Thymus (tissue), 14 donors: ENCODE results near the gene IGLON5. TPM values are rescaled to one million over a fixed set of nuclear protein-coding genes. Genes with fewer than 3 reads are reported as not detected.

Experiments
- DNase-seq, 9 donors: peaks; one replicate each; pipeline ENCODE4 v3.0.0-alpha.2; 2013; ENCODE audit warnings: low spot score in 9 of 9, low read depth in 6 of 9, missing footprints in 1 of 9
- H3K27ac ChIP-seq, 2 donors: one replicate each; pipeline ENCODE4 v1.5.1; 2013; ENCODE audit warnings: control low read depth in 1 of 2, low read depth in 1 of 2, low read length in 1 of 2, mild to moderate bottlenecking in 1 of 2, moderate library complexity in 1 of 2
- H3K27me3 ChIP-seq, 2 donors: one replicate each; pipeline ENCODE4 v1.5.1; 2013; ENCODE audit warnings: low read length in 1 of 2; ENCODE audit not compliant: control insufficient read depth in 2 of 2, insufficient read depth in 1 of 2
- H3K36me3 ChIP-seq, 2 donors: one replicate each; pipeline ENCODE4 v1.5.1; 2013; ENCODE audit warnings: low read length in 1 of 2, mild to moderate bottlenecking in 1 of 2, moderate library complexity in 1 of 2; ENCODE audit not compliant: control insufficient read depth in 2 of 2, insufficient read depth in 2 of 2
- H3K4me1 ChIP-seq, 2 donors: one replicate each; pipeline ENCODE4 v1.5.1; 2013; ENCODE audit warnings: low read length in 2 of 2; ENCODE audit not compliant: control insufficient read depth in 2 of 2, insufficient read depth in 2 of 2
- H3K4me3 ChIP-seq, 2 donors: one replicate each; pipeline ENCODE4 v1.5.1; 2013; ENCODE audit warnings: low read length in 2 of 2, control low read depth in 1 of 2, mild to moderate bottlenecking in 1 of 2
- H3K9me3 ChIP-seq, 2 donors: one replicate each; pipeline ENCODE4 v1.5.1; 2013; ENCODE audit warnings: low read length in 1 of 2, mild to moderate bottlenecking in 1 of 2; ENCODE audit not compliant: control insufficient read depth in 2 of 2, insufficient read depth in 1 of 2
- WGBS: extraction: QIAGEN DNeasy Blood & Tissue Kit; methylation state at CpG from one replicate; pipeline ENCODE4 v1.1.7; 2013; 5-methylcytosine and 5-hydroxymethylcytosine counted together
- long read RNA-seq, 10 donors: transcript quantifications; one replicate each; lab custom pipeline, GENCODE V29; 2026
- polyA plus RNA-seq: library from polyadenylated mRNA; stranded (reverse); fragments of 200-250 nt; gene quantifications from one replicate; pipeline ENCODE4 v1.2.3, GENCODE V29; 2013
- total RNA-seq: library from RNA; stranded (reverse); fragments of 120-200 nt; gene quantifications from one replicate; pipeline ENCODE4 v1.2.4, GENCODE V29; 2013
- donor health status: healthy.

The IGLON5 gene
- not detected for total RNA-seq
- polyA plus RNA-seq, result 0.25 TPM
- long read RNA-seq, donor 1, result 0 reads
- long read RNA-seq, donor 2, result 0 reads
- long read RNA-seq, donor 3, result 0 reads
- long read RNA-seq, donor 4, result 0 reads
- long read RNA-seq, donor 5, result 0 reads
- long read RNA-seq, donor 6, result 0 reads
- long read RNA-seq, donor 7, result 0 reads
- long read RNA-seq, donor 8, result 0 reads
- long read RNA-seq, donor 9, result 0 reads
- long read RNA-seq, donor 10, result 0 reads

DNA sequence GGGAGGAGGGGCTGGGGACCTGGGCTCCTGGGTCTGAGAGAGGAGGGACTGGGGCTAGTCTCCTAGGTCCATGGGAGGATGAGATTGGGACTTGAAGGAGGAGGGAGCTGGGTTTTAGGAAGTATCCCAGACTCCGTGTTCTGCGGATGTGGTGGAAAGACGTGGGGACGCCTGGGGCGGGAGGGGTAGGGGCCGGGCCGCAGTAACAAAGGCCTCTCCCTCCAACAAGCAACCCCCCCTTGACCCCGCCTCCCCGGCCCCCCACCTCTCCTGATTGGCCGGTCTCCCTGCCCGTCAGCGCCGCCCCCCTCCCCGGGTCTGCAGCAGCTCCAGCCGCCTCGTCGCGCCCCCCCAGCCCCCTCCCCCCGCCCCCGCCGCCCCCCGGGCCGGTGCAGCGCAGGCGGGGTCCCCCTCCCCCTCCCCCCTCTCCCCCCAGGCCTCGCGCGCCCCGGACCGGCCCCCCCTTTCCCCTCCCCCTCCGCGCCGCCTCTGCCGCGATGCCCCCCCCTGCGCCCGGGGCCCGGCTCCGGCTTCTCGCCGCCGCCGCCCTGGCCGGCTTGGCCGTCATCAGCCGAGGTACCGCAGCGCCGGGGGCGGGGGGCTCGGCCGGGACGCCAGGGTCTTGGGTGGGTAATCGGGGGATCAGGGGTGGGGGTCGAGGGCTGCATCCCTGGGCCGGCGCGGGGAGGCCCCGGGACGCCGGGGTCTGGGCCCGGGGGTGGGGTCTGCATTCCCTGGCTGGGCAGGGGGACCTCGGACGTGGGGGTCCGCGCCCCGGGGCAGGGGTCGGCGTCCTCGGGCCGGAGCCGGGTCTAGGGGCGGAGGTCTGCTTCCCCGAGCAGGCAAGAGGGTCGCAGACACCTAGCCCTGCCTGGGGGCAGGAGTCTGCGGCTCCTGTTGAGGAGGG, at the start of gene IGLON5:
IGLON5 (plus strand) TSS at position 294 of the 907 bp plus-strand sequence; CDS start at position 498, 204 bp downstream.
- 13% methylated on average over 57 of the region's 76 CpGs for WGBS
- no peaks in the 10 kb centered on the region for H3K4me1 ChIP-seq
- no peaks in the 10 kb centered on the region for H3K9me3 ChIP-seq
- H3K4me3 ChIP-seq, result no peak within 1 kb of the TSS
- H3K27me3 ChIP-seq, result peaks cover 5 to 31% of the 10 kb centered on the region in 2 donors
- H3K27ac ChIP-seq, result no peak within 1 kb of the TSS
- DNase-seq, result no peak
- H3K36me3 ChIP-seq, result no peaks in the 10 kb centered on the region

DNA sequence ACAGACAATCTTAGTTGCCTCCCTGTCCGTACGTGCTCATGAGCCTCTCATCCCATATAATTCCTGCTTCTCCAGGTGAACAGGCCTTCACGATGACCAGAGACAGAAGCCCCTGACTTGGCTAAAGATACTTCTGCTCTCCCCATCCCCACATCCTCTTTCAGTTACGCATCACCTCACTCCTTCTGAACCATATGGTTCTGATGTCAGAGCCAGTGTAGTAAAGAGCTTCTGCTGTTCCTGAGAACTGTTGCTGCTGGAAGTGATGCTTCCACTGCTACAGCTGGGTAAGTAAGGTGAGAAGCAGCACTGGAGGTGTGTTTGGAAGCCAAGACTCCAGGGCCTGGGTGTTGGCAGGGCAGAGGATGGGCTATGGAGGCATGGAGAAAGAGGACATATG, 47.6 kb upstream of the IGLON5 start:
- no peak for DNase-seq
- Histone ChIP-seq H3K4me3 (no peak overlapping the region), H3K4me1 (peaks cover 0 to 1% of the 10 kb centered on the region in 2 donors), H3K9me3 (no peaks in the 10 kb centered on the region), H3K36me3 (no peaks in the 10 kb centered on the region), H3K27me3 (no peaks in the 10 kb centered on the region), H3K27ac (no peak overlapping the region)
- WGBS, result 91% methylated on average over 4 of the region's 4 CpGs

DNA sequence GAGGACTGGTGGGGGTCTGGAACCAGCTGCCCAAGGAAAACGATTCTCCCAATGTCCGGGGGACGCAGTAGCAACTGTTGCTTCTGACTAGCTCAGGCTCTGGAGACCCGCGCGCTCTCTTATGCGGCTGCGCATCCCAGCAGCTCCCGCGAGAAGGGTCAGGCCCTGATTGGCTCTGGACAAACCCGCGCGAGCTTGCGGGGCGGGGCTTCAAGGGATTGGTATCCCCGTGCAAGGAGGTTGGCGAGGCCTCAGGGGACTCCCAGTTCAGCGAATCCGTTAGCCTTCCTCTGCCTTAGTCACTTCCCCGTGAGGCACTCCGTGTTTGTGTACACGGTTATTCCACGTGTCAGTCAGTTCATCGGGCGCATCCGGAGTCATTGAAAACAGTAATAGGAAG, 40.4 kb upstream of the IGLON5 start:
- no peaks in the 10 kb centered on the region for H3K9me3 ChIP-seq
- no peaks in the 10 kb centered on the region for H3K36me3 ChIP-seq
- WGBS, result 88% methylated on average over 26 of the region's 26 CpGs
- no peak overlapping the region for H3K27ac ChIP-seq
- no peaks in the 10 kb centered on the region for H3K27me3 ChIP-seq
- H3K4me3 ChIP-seq, result no peak overlapping the region
- no peaks in the 10 kb centered on the region for H3K4me1 ChIP-seq
- DNase-seq, result no peak

DNA sequence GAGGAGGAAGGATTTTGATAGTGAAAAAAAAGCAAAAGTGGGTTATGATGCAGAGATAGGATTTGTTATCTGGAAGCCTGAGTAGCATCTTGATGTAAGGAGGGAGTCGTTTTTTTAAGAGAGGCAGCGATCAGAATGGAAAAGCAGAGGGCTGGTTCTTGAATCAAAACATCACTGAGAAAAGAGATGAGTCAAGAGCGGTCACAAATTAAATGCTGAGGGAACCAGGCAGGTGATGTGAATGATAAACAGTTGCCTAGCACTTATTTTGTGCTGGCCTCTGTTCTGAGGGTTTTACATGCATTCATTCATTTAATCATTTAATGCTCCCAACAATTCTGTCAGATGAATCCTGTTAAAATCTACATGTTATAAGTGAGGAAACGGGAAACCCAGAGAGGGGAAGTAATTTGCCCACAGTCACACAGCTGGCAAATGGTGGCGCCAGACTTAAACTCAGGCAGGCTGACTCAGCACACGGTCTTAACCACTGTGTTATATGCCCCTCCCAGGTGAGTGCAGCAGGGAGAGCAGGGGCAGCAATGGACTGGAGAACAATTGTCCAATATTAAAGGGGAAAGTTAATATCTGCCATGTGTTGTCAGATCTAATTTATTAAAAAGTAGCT, 39.1 kb upstream of the IGLON5 start:
- Histone ChIP-seq H3K27ac (no peak overlapping the region), H3K27me3 (no peaks in the 10 kb centered on the region), H3K9me3 (no peaks in the 10 kb centered on the region), H3K4me1 (no peaks in the 10 kb centered on the region), H3K36me3 (no peaks in the 10 kb centered on the region), H3K4me3 (no peak overlapping the region)
- 44% methylated on average over 6 of the region's 6 CpGs for WGBS
- DNase-seq, result peak in 1 of 9 donors; percentile 16

DNA sequence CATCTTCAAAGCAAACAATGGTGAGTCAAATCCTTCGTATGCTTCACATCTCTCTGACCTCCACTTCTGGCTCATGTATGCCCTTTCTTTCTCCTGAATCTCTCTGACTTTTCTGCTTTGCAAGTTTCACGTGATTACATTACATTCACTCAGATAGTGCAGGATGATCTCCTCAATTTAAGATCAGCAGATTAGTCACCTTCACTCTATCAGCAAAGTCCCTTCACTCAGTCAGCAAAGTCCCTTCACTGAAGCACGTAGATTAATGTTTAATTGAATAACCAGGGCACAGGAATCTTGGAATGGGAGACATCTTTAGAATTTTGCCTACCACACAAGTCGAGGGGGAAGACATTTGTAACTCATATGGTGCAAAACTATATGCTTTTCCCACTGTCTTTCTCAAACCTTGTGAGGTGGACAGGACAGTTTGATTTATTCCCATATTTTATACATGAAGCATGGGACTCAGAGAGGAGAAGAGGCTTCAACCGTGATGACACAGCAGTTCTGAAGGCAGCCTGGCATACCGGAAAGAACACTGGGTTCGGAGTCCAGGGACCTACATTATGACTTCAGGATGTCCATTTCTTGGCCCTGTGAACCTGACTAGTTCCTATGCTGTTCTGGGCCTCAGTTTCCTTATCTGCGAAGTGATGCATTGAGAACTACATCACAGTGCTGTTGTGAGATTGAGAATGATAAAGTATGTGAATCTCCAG, 37.2 kb upstream of the IGLON5 start:
- Histone ChIP-seq H3K36me3 (no peaks in the 10 kb centered on the region), H3K4me1 (no peaks in the 10 kb centered on the region), H3K4me3 (no peak overlapping the region), H3K9me3 (no peaks in the 10 kb centered on the region), H3K27me3 (no peaks in the 10 kb centered on the region), H3K27ac (no peak overlapping the region)
- DNase-seq, result no peak
- 93% methylated on average over 8 of the region's 8 CpGs for WGBS

DNA sequence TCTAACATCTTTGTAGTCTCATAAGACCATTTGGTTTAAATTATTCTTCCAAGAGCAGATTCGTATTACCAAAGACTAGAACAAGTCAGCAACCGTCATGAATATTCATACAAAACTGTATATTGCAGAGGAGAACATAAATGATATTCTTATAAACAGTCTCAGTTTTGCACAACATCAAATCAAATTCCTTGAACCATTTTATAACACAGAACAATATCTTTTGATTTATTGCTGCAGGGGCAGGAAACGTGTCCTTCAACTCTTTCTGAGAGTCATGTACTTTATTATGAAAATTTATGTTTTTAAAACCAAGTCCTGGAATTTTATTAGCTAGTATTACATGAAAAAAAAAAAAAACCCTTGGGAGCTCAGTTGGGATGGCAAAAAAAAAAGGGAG, 34.3 kb upstream of the IGLON5 start:
- H3K4me1 ChIP-seq, result no peaks in the 10 kb centered on the region
- 82% methylated on average over 3 of the region's 3 CpGs for WGBS
- H3K27ac ChIP-seq, result no peak overlapping the region
- H3K36me3 ChIP-seq, result no peaks in the 10 kb centered on the region
- no peak for DNase-seq
- no peaks in the 10 kb centered on the region for H3K9me3 ChIP-seq
- H3K27me3 ChIP-seq, result no peaks in the 10 kb centered on the region
- H3K4me3 ChIP-seq, result no peak overlapping the region

DNA sequence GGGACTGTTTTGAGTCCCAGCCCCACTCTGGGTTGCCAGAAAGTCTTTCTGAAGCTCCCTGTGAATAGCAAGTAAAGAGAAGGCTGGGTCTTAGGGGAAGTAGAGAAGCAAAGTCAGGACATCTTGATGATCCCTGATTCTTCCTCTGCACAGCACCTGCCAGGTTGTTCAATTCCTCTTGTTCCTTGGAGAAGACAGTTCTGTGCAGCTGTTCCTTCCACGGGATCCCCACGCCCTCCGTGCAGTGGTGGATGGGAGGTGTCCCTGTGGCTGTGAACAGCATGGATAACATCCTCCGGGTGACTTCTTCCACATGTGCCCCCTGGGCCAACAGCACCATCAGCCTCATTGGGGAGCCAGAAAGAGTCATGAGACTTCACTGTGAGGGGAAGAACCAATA, 29.1 kb upstream of the IGLON5 start:
- no peak overlapping the region for H3K27ac ChIP-seq
- no peaks in the 10 kb centered on the region for H3K27me3 ChIP-seq
- H3K9me3 ChIP-seq, result no peaks in the 10 kb centered on the region
- H3K36me3 ChIP-seq, result no peaks in the 10 kb centered on the region
- WGBS, result 92% methylated on average over 4 of the region's 4 CpGs
- H3K4me1 ChIP-seq, result no peaks in the 10 kb centered on the region
- no peak for DNase-seq
- no peak overlapping the region for H3K4me3 ChIP-seq

DNA sequence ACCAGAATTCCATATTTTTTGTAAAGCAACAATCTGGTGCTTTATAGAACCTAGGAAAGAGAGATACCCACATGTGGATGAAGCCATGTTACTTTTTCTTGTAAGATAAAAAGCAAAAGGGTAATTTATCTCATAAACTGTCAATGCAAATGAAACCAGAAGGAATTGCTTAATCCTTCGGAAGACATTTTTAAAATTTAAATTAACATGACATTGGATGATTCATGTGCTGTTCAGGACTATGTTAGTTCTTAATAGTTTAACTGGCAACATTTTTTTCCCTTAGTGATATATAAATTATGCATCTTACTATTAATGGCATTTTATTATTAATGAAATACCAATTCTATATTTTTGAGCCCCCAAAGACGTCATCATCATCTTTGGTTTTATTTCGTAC, 25.8 kb upstream of the IGLON5 start:
- 91% methylated on average over 3 of the region's 3 CpGs for whole genome bisulfite sequencing
- Histone ChIP-seq H3K27ac (no peak overlapping the region), H3K36me3 (no peaks in the 10 kb centered on the region), H3K27me3 (no peaks in the 10 kb centered on the region), H3K9me3 (no peaks in the 10 kb centered on the region), H3K4me1 (no peaks in the 10 kb centered on the region), H3K4me3 (no peak overlapping the region)
- DNase-seq, result no peak
